ENCODE data around the gene LRP1. TPM values are rescaled to one million over a fixed set of nuclear protein-coding genes. Genes with fewer than 3 reads are reported as not detected.
A peak's percentile ranks its signal among the peaks of the same experiment; 100 is the strongest.

LRP1 gene
- total and polyA plus RNA-seq, 2 of the 13 experiments (the other 11 are each of a cell fraction or from before 2014, with no cell fraction given): 14.7 to 30.8 TPM

- TF ChIP-seq ZBTB40 (IDR thresholded peaks at IDR 0.05) (no peak), ZBTB40 (CRISPR knock-in tag; IDR thresholded peaks at IDR 0.05) (no peak), ZNF251 (CRISPR knock-in tag; IDR thresholded peaks at IDR 0.05) (no peak)
Measured at GRCh38 chr12:57129321-57129842, 1.1 kb downstream of the LRP1 start (continued).

- H3K36me3 ChIP-seq (replicated peaks in 1 of 2; ENCODE audit: control insufficient read depth in 1 of 2, insufficient read depth in 2 of 2, low read length in 2 of 2): peaks cover 2 to 3% of the 10 kb centered on the region in 2 experiments; a peak in 2 of 5 replicates
- ChIA-PET POLR2A (interaction anchor here (0.6 to 16.0 kb wide), 9 partner anchors 7 to 114 kb away, joined by 3 to 827 read pairs (median 41); partner anchors contain the start of genes LRP1-AS, NAB2, STAT6 and TAC3), CTCF (ENCODE audit: low intra/inter-chr PET ratio, low total read pairs) (no interaction called here)
- no peak overlapping the region for H2AFZ ChIP-seq (ENCODE audit: low read length)
- TF ChIP-seq KDM5B (CRISPR knock-in tag; IDR thresholded peaks at IDR 0.05; ENCODE audit: borderline replicate concordance): no peak
- TF ChIP-seq CEBPB (IDR thresholded peaks at IDR 0.05; ENCODE audit: borderline replicate concordance, low read depth, low read length): no peak
- no peak for TF ChIP-seq ZNF614 (CRISPR knock-in tag; IDR thresholded peaks at IDR 0.05; ENCODE audit: borderline replicate concordance)
- no peak for TF ChIP-seq ZNF7 (CRISPR knock-in tag; IDR thresholded peaks at IDR 0.05)
- no peak for TF ChIP-seq DNMT3B (CRISPR knock-in tag; conservative IDR thresholded peaks at IDR 0.05)
- no peak for TF ChIP-seq RORA (CRISPR knock-in tag; IDR thresholded peaks at IDR 0.05)
- TF ChIP-seq SYNCRIP (IDR thresholded peaks at IDR 0.05; ENCODE audit: insufficient read depth, low read depth, low read length): no peak
- no peak for TF ChIP-seq HNRNPK (IDR thresholded peaks at IDR 0.05; ENCODE audit: low read depth, low read length, poor library complexity, severe bottlenecking)
- TF ChIP-seq CHCHD3 (CRISPR knock-in tag; IDR thresholded peaks at IDR 0.05): no peak
- TF ChIP-seq, protein P1, sequence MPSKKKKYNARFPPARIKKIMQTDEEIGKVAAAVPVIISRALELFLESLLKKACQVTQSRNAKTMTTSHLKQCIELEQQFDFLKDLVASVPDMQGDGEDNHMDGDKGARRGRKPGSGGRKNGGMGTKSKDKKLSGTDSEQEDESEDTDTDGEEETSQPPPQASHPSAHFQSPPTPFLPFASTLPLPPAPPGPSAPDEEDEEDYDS (CRISPR knock-in tag; IDR thresholded peaks at IDR 0.05): no peak
- TF ChIP-seq HMGA1 (CRISPR knock-in tag; conservative IDR thresholded peaks at IDR 0.05): no peak
- ATAC-seq (no peak), FAIRE-seq (no peak), DNase-seq (ENCODE audit: low spot score) (no peak)
- BruUV-seq (replicated peaks): TSS peak; percentile 36
- H4K20me1 ChIP-seq (ENCODE audit: insufficient read depth, low read length): peaks cover 30% of the 10 kb centered on the region
- H3K4me3 ChIP-seq (replicated peaks in 1 of 3; ENCODE audit: insufficient read depth in 1 of 3, low read depth in 2 of 3, low read length in 3 of 3): peak overlapping the region; percentile 87 to 96 (median 88)
- peak overlapping the region; percentile 40 for H3K27ac ChIP-seq (ENCODE audit: extremely low read length, insufficient read depth, low read length)
- H3K9ac ChIP-seq (ENCODE audit: insufficient read depth, low read depth, low read length): peak overlapping the region; percentile 76
- in situ Hi-C loops (cut with HindIII; ENCODE audit: extremely low pct_ligation_motif_present, low pct_unique_long_range_greater_than_20kb) (loop anchor here (5.0 kb wide), 1 partner anchor 47 kb away; no protein-coding TSS in a partner anchor), intact Hi-C loops (cut with micrococcal nuclease; ENCODE audit: unreplicated experiment) (loop anchor here (1.0 kb wide), 1 partner anchor 99 kb away; the partner anchor contains the start of gene SHMT2)
- H3K9me3 ChIP-seq (ENCODE audit: low read length): no peaks in the 10 kb centered on the region
- peaks cover 63% of the 10 kb centered on the region for H3K4me1 ChIP-seq (ENCODE audit: insufficient read depth, low read length)
- peak overlapping the region; percentile 94 for H3K4me2 ChIP-seq (ENCODE audit: low read depth, low read length)
- H3K79me2 ChIP-seq (ENCODE audit: insufficient read depth, low read length): peaks cover 57% of the 10 kb centered on the region
- H3K27me3 ChIP-seq (ENCODE audit: control insufficient read depth in 1 of 2, insufficient read depth in 2 of 2, low read length in 2 of 2): no peaks in the 10 kb centered on the region; a peak in 1 of 5 replicates
Measured at GRCh38 chr12:57129889-57130288, 1.6 kb downstream of the LRP1 start.

All from HepG2 (cell line).